HFFc6 (cell line): ENCODE results near the gene LIPM. TPM values are rescaled to one million over a fixed set of nuclear protein-coding genes. Genes with fewer than 3 reads are reported as not detected.

ENCODE experiments used
- DNase-seq: peaks from one replicate; pipeline ENCODE4 v3.0.0-alpha.2; 2018
- H3K27ac Mint-ChIP-seq: 2 replicates; pipeline ENCODE4 v1.8.0; 2020; ENCODE audit warnings: mild to moderate bottlenecking, mixed read lengths
- H3K27me3 Mint-ChIP-seq: 2 replicates; pipeline ENCODE4 v1.8.0; 2021; ENCODE audit warnings: mild to moderate bottlenecking, moderate library complexity, mixed read lengths; ENCODE audit not compliant: insufficient read depth
- H3K36me3 Mint-ChIP-seq: 2 replicates; pipeline ENCODE4 v1.8.0; 2021; ENCODE audit warnings: low read depth, mixed read lengths
- H3K4me1 Mint-ChIP-seq: 2 replicates; pipeline ENCODE4 v1.8.0; 2020; ENCODE audit warnings: low read depth, mixed read lengths
- H3K4me3 Mint-ChIP-seq: 2 replicates; pipeline ENCODE4 v1.8.0; 2020; ENCODE audit warnings: mild to moderate bottlenecking, moderate library complexity, mixed read lengths
- H3K9me3 Mint-ChIP-seq: 2 replicates; pipeline ENCODE4 v1.8.0; 2020; ENCODE audit warnings: mild to moderate bottlenecking, mixed read lengths
- total RNA-seq, 6 experiments: library from RNA; stranded (reverse); fragmentation: NEBNext Ultra II Directional; extraction: Animal tissue kit (Norgen Biotek cat#: 25700); gene quantifications; 2 replicates in 1 of 6; 3 replicates in 5 of 6; pipeline ENCODE4 v1.2.3, GENCODE V29; 2021
- TF ChIP-seq, protein P1 (sequence below): fragments of 200-600 bp; sonication (generic); IDR thresholded peaks from 2 replicates; pipeline ENCODE4 v1.5.0; 2021; ENCODE audit warnings: antibody characterized with exemption, mild to moderate bottlenecking

Gene LIPM
- total RNA-seq, 6 experiments from 2014 or later, result not detected

DNA sequence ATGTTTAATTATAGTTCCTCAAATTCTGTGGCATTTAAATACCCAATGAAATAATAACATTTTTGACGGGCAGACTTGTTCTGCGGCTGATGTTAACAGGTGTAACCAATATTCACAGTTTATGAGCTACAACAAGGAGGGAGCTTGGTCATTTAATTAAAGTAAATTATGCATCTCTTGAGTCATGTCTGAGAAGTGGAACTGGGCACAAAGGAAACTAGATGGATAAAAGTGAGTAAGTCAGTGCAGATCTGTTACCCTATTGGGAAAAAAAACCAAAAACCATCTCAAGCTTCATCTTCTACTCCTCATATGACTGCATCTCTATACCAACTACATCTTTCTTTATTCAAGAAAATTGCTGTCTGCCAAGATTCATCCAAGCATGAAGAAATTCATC lies 25.1 kb downstream of the LIPM start:
- no peak for DNase-seq
- no peak overlapping the region for H3K27ac Mint-ChIP-seq
- H3K4me1 Mint-ChIP-seq, result peaks cover 6% of the 10 kb centered on the region; the same call in 1 of the 2 replicates
- H3K27me3 Mint-ChIP-seq, result peaks cover 2% of the 10 kb centered on the region; the same call in 1 of the 2 replicates
- TF ChIP-seq, protein P1, sequence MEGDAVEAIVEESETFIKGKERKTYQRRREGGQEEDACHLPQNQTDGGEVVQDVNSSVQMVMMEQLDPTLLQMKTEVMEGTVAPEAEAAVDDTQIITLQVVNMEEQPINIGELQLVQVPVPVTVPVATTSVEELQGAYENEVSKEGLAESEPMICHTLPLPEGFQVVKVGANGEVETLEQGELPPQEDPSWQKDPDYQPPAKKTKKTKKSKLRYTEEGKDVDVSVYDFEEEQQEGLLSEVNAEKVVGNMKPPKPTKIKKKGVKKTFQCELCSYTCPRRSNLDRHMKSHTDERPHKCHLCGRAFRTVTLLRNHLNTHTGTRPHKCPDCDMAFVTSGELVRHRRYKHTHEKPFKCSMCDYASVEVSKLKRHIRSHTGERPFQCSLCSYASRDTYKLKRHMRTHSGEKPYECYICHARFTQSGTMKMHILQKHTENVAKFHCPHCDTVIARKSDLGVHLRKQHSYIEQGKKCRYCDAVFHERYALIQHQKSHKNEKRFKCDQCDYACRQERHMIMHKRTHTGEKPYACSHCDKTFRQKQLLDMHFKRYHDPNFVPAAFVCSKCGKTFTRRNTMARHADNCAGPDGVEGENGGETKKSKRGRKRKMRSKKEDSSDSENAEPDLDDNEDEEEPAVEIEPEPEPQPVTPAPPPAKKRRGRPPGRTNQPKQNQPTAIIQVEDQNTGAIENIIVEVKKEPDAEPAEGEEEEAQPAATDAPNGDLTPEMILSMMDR, result no peak
- H3K36me3 Mint-ChIP-seq, result no peaks in the 10 kb centered on the region
- H3K4me3 Mint-ChIP-seq, result no peak overlapping the region
- no peaks in the 10 kb centered on the region for H3K9me3 Mint-ChIP-seq

DNA sequence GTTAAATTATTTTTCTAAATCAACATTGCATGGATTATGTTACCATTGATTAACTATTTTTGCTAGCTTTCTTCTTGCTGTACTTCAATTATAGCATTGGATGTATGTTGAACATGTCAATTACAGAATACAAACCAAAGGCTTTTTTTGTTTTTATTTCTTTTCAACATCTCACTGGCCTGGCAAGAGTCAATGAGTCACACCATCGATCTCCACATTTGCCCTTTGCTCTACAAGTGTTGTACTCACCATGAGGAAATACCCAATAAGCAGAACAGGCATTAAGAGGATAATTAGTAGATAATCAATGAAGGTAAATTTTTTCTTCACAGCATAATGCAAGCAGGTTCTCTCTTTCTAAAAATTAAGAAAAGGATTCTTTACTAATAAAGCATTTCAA lies 25.8 kb downstream of the LIPM start:
- Mint-ChIP-seq H3K4me1 (peaks cover 6% of the 10 kb centered on the region; the same call in 1 of the 2 replicates), H3K27me3 (peaks cover 7% of the 10 kb centered on the region; the same call in 1 of the 2 replicates), H3K4me3 (no peak overlapping the region), H3K27ac (no peak overlapping the region), H3K9me3 (no peaks in the 10 kb centered on the region), H3K36me3 (no peaks in the 10 kb centered on the region)
- TF ChIP-seq, protein P1, result no peak
- DNase-seq, result no peak

DNA sequence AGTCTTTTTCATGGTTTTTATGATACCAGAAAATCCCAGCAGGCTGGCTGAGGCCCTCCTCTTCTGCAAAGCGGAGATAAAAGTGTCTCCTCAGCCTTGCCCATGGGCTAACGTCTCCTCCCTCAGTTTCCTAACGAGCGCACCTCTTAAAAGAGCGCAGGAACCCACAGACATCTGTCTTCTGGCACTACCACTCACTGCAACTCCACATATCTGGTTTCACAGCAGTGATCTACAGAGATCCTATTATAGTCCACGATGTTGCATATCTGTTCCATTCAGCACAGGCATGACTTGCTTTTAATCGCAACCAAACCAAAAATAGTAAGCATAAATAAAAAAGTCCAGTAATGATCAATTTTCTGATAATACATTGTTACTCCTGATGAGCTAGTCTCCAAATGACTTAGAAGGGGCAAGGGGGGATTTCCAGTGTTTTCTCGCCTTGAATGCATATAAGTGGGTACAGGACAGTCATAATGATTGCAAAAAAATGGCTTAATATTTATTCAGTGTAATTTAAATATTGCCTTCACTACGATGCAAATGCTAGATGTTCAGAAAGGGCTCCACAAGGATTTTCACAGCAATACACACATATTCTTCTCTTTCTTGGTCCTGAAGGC lies 28.2 kb downstream of the LIPM start:
- Mint-ChIP-seq H3K36me3 (no peaks in the 10 kb centered on the region), H3K9me3 (no peaks in the 10 kb centered on the region), H3K27ac (no peak overlapping the region), H3K27me3 (peaks cover 6% of the 10 kb centered on the region; the same call in 1 of the 2 replicates), H3K4me1 (peaks cover 6% of the 10 kb centered on the region; the same call in 1 of the 2 replicates), H3K4me3 (no peak overlapping the region)
- TF ChIP-seq, protein P1, result no peak
- DNase-seq, result no peak

DNA sequence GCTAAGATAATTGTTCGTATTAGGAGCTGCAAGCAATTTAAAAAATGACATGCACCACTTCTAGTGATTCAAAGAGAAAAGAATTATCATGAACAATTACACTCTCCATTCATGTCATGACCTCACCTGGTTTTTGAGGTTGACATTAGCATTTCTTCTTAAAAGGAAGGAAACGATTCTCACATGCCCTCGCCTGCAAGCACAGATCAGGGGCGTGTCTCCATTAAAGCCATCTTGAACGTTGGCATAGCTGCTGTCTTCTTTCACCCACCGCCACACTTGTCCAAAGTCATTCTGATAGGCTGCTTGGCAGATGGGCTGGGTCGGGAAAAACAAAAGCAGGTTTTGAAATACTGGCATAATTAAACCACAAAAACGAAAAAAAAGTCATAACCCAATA lies 29.2 kb downstream of the LIPM start:
- DNase-seq, result no peak
- Mint-ChIP-seq H3K4me3 (no peak overlapping the region), H3K27me3 (peaks cover 6% of the 10 kb centered on the region; the same call in 1 of the 2 replicates), H3K36me3 (no peaks in the 10 kb centered on the region), H3K4me1 (peaks cover 6% of the 10 kb centered on the region; the same call in 1 of the 2 replicates), H3K9me3 (no peaks in the 10 kb centered on the region), H3K27ac (no peak overlapping the region)
- TF ChIP-seq, protein P1, result no peak

DNA sequence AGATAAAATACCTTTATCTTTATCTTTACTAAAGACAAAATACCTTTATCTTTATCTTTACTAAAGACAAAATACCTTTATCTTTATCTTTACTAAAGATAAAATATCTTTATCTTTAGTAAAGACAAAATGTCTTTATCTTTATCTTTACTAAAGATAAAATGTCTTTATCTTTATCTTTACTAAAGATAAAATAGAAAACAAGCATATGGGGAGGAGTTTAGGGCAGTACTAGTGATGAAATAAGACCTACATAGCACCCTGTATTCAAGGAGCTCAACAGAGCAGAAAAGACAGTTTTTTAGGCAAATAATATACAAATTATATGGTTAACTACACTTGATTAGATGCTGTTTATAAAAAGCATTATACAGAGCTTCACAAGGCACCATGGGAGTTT lies 29.8 kb downstream of the LIPM start:
- DNase-seq, result no peak
- H3K4me1 Mint-ChIP-seq, result peaks cover 6% of the 10 kb centered on the region; the same call in 1 of the 2 replicates
- H3K9me3 Mint-ChIP-seq, result no peaks in the 10 kb centered on the region
- H3K36me3 Mint-ChIP-seq, result no peaks in the 10 kb centered on the region
- no peak overlapping the region for H3K4me3 Mint-ChIP-seq
- peaks cover 6% of the 10 kb centered on the region; the same call in 1 of the 2 replicates for H3K27me3 Mint-ChIP-seq
- TF ChIP-seq, protein P1, result no peak
- H3K27ac Mint-ChIP-seq, result no peak overlapping the region
